GM12878 (cell line): ENCODE measurements around the gene SDK2.

Source experiments
- CREB1 ChIP-seq: IDR thresholded peaks from 2 replicates; pipeline ENCODE4 v1.6.1; 2012; ENCODE audit warnings: low read depth, mild to moderate bottlenecking, inconsistent platforms
- JUNB ChIP-seq: IDR thresholded peaks from 2 replicates; pipeline ENCODE4 v1.6.1; 2016; ENCODE audit warnings: antibody characterized with exemption, mild to moderate bottlenecking
- MYC ChIP-seq: IDR thresholded peaks from 2 replicates; pipeline ENCODE4 v1.6.1; 2011; ENCODE audit warnings: mild to moderate bottlenecking, low read length, moderate library complexity, inconsistent platforms; ENCODE audit not compliant: insufficient read depth, insufficient replicate concordance, insufficient read length, severe bottlenecking
- POLR2A ChIP-seq: IDR thresholded peaks from 2 replicates; pipeline ENCODE4 v1.6.1; 2011; ENCODE audit warnings: low read depth, mild to moderate bottlenecking, low read length
- RFX5 ChIP-seq: IDR thresholded peaks from 2 replicates; pipeline ENCODE4 v1.6.1; 2011; ENCODE audit warnings: low read depth, low read length, improper control_type of control experiment
- SIN3A ChIP-seq: IDR thresholded peaks from 2 replicates; pipeline ENCODE4 v1.6.1; 2012; ENCODE audit warnings: low read depth, low read length, improper control_type of control experiment
- TF ChIP-seq, protein P1 (sequence below), 3 experiments: IDR thresholded peaks in 2 of 3; conservative IDR thresholded peaks in 1 of 3; 2 replicates each; pipeline ENCODE4 v1.5.1; 2011; ENCODE audit warnings: low read depth in 3 of 3, low read length in 3 of 3, mild to moderate bottlenecking in 3 of 3, control low read depth in 2 of 3, moderate library complexity in 2 of 3, inconsistent platforms in 1 of 3, mixed read lengths in 1 of 3; ENCODE audit not compliant: control insufficient read depth in 2 of 3, insufficient read depth in 1 of 3; ENCODE audit errors: extremely low read depth in 1 of 3
- TF ChIP-seq, protein P2 (sequence below): fragments of 450-650 bp; IDR thresholded peaks from 2 replicates; pipeline ENCODE4 v1.6.1; 2017; ENCODE audit warnings: low read depth, mild to moderate bottlenecking, moderate library complexity

DNA sequence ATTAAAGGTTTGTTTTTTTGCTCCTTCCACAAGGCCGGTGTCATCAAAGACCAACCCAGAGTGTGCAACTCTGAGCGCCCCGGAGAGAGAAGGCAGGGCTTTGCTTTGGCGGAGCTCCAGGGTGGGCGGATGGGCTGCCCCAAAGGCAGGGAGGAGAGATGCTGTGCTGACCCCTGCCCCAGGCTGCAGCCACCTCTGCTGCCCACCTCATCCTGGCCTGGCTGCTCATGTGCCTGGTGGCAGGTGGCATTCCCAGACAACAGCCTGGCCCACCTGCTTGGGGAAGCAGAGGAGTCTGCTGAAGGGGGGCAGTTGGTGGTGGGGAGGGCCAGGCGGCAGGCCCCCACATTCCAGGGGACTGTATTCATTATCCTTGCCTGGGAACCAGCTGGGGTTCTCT, 122.1 kb downstream of the SDK2 start:
- TF ChIP-seq POLR2A, result no peak
- no peak for TF ChIP-seq SIN3A
- TF ChIP-seq, protein P1, sequence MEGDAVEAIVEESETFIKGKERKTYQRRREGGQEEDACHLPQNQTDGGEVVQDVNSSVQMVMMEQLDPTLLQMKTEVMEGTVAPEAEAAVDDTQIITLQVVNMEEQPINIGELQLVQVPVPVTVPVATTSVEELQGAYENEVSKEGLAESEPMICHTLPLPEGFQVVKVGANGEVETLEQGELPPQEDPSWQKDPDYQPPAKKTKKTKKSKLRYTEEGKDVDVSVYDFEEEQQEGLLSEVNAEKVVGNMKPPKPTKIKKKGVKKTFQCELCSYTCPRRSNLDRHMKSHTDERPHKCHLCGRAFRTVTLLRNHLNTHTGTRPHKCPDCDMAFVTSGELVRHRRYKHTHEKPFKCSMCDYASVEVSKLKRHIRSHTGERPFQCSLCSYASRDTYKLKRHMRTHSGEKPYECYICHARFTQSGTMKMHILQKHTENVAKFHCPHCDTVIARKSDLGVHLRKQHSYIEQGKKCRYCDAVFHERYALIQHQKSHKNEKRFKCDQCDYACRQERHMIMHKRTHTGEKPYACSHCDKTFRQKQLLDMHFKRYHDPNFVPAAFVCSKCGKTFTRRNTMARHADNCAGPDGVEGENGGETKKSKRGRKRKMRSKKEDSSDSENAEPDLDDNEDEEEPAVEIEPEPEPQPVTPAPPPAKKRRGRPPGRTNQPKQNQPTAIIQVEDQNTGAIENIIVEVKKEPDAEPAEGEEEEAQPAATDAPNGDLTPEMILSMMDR (IDR thresholded peaks at IDR 0.05 in 2 of 3, conservative IDR thresholded peaks at IDR 0.05 in 1 of 3; ENCODE audit: control insufficient read depth in 2 of 3, extremely low read depth in 1 of 3, insufficient read depth in 1 of 3, low read depth in 3 of 3, low read length in 3 of 3), result no peak
- TF ChIP-seq RFX5, result no peak
- no peak for TF ChIP-seq MYC
- TF ChIP-seq, protein P2, sequence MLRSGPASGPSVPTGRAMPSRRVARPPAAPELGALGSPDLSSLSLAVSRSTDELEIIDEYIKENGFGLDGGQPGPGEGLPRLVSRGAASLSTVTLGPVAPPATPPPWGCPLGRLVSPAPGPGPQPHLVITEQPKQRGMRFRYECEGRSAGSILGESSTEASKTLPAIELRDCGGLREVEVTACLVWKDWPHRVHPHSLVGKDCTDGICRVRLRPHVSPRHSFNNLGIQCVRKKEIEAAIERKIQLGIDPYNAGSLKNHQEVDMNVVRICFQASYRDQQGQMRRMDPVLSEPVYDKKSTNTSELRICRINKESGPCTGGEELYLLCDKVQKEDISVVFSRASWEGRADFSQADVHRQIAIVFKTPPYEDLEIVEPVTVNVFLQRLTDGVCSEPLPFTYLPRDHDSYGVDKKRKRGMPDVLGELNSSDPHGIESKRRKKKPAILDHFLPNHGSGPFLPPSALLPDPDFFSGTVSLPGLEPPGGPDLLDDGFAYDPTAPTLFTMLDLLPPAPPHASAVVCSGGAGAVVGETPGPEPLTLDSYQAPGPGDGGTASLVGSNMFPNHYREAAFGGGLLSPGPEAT, result no peak
- no peak for TF ChIP-seq CREB1
- TF ChIP-seq JUNB, result no peak
